Measurements from ENCODE around the gene BRD4.
"Not testable (repeated sequence)": the region's sequence is repeated elsewhere in the genome, so short reads cannot be mapped to it uniquely, and the experiment has no call there.

DNA sequence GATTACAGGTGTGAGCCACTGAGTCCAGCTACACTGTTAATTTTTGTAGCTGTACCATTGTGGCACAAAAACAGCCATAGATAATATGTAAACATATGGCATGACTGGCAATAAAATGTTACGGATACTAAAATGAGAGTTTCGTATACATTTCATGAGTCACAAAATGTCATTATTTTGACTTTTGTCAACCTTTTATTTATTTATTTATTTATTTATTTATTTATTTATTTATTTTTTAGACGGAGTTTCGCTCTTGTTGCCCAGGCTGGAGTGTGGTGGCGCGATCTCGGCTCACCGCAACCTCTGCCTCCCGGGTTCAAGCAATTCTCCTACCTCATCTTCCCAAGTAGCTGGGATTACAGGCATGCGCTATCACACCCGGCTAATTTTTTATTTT is 9.0 kb upstream of the BRD4 start:
- TF ChIP-seq, protein P1, sequence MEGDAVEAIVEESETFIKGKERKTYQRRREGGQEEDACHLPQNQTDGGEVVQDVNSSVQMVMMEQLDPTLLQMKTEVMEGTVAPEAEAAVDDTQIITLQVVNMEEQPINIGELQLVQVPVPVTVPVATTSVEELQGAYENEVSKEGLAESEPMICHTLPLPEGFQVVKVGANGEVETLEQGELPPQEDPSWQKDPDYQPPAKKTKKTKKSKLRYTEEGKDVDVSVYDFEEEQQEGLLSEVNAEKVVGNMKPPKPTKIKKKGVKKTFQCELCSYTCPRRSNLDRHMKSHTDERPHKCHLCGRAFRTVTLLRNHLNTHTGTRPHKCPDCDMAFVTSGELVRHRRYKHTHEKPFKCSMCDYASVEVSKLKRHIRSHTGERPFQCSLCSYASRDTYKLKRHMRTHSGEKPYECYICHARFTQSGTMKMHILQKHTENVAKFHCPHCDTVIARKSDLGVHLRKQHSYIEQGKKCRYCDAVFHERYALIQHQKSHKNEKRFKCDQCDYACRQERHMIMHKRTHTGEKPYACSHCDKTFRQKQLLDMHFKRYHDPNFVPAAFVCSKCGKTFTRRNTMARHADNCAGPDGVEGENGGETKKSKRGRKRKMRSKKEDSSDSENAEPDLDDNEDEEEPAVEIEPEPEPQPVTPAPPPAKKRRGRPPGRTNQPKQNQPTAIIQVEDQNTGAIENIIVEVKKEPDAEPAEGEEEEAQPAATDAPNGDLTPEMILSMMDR (IDR thresholded peaks at IDR 0.05) = not testable (repeated sequence)
- not testable (repeated sequence) for TF ChIP-seq POLR2A (IDR thresholded peaks at IDR 0.05)

All from tibial nerve (tissue), 3 donors.